Spinal cord (tissue), 10 donors: ENCODE measurements around the gene SST. TPM values are rescaled to one million over a fixed set of nuclear protein-coding genes. Genes with fewer than 3 reads are reported as not detected.

Experiments
- DNase-seq, 6 donors: peaks; one replicate each; pipeline versions ENCODE4 v3.0.0 to v3.0.0-alpha.2; 2013 to 2015; ENCODE audit warnings: low spot score in 6 of 6, low read depth in 4 of 6
- H3K27ac ChIP-seq: one replicate; pipeline ENCODE4 v1.5.1; 2013; ENCODE audit warnings: low read depth, low read length, control low read depth
- H3K27me3 ChIP-seq: one replicate; pipeline ENCODE4 v1.6.1; 2013; ENCODE audit warnings: low read length; ENCODE audit not compliant: control insufficient read depth, insufficient read depth
- H3K36me3 ChIP-seq: one replicate; pipeline ENCODE4 v1.6.1; 2013; ENCODE audit warnings: low read length; ENCODE audit not compliant: control insufficient read depth, insufficient read depth
- H3K4me1 ChIP-seq: one replicate; pipeline ENCODE4 v1.6.1; 2013; ENCODE audit warnings: low read length; ENCODE audit not compliant: control insufficient read depth, insufficient read depth
- H3K4me3 ChIP-seq: one replicate; pipeline ENCODE4 v1.5.1; 2013; ENCODE audit warnings: low read depth, low read length, control low read depth
- H3K9me3 ChIP-seq: one replicate; pipeline ENCODE4 v1.6.1; 2013; ENCODE audit warnings: low read length; ENCODE audit not compliant: control insufficient read depth, insufficient read depth
- WGBS: methylation state at CpG from one replicate; pipeline ENCODE4 v1.1.5; 2013; ENCODE audit warnings: missing lambda C conversion rate; ENCODE audit not compliant: insufficient coverage; 5-methylcytosine and 5-hydroxymethylcytosine counted together
- long read RNA-seq, 4 donors: transcript quantifications; one replicate each; lab custom pipeline, GENCODE V29; 2026
- polyA plus RNA-seq, 2 donors: library from polyadenylated mRNA; unstranded; fragments of 120-200 nt; gene quantifications; one replicate each; pipeline ENCODE4 v1.2.1, GENCODE V29; 2013; ENCODE audit not compliant: insufficient read length in 2 of 2
- total RNA-seq, 2 donors: library from RNA; depleted of rRNA in 1 of 2; stranded (reverse); fragments of 120-200 nt in 1 of 2; fragments of >200 nt in 1 of 2; gene quantifications; one replicate each; pipeline versions ENCODE4 v1.2.3 to v1.2.4, GENCODE V29; 2013 to 2014
- donor health status: healthy.

SST gene
- 10 to 100 TPM; 29.2 to 53.5 TPM for total RNA-seq
- 100 to 1,000 TPM; 306 to 317 TPM for polyA plus RNA-seq
- long read RNA-seq, donor 1, transcript SST-201 (2 exons, 618 nt) = major isoform, 135 of 173 reads
- long read RNA-seq, donor 1, partial matches to known transcripts = 38 of 173 reads
- long read RNA-seq, donor 1, other reads (novel, unspliced or antisense) = 0 of 173 reads
- long read RNA-seq, donor 2, transcript SST-201 (2 exons, 618 nt) = major isoform, 27 of 27 reads
- long read RNA-seq, donor 2, partial matches to known transcripts = 0 of 27 reads
- long read RNA-seq, donor 2, other reads (novel, unspliced or antisense) = 0 of 27 reads
- long read RNA-seq, donor 3, transcript SST-201 (2 exons, 618 nt) = major isoform, 67 of 67 reads
- long read RNA-seq, donor 3, partial matches to known transcripts = 0 of 67 reads
- long read RNA-seq, donor 3, other reads (novel, unspliced or antisense) = 0 of 67 reads
- long read RNA-seq, donor 4 = 0 reads

- Histone ChIP-seq H3K27ac (no peak within 1 kb of the TSS), H3K4me1 (peaks cover 8% of the 10 kb centered on the region), H3K9me3 (no peaks in the 10 kb centered on the region), H3K36me3 (no peaks in the 10 kb centered on the region), H3K4me3 (peak within 1 kb of the TSS; percentile 16), H3K27me3 (peaks cover 18% of the 10 kb centered on the region)
- 2% methylated on average over 42 of the region's 46 CpGs for WGBS
- peak in 4 of 6 donors; percentile 22 to 88 (median 50) for DNase-seq
Measured at GRCh38 chr3:187669675-187670504, at the start of gene SST. SST (minus strand) TSS chr3:187670394; CDS start chr3:187670291, 103 bp downstream.

- Histone ChIP-seq H3K36me3 (peaks cover 19% of the 10 kb centered on the region), H3K27ac (peak overlapping the region; percentile 38), H3K4me1 (peaks cover 12% of the 10 kb centered on the region), H3K4me3 (no peak overlapping the region), H3K9me3 (no peaks in the 10 kb centered on the region), H3K27me3 (peaks cover 3% of the 10 kb centered on the region)
- WGBS = 37% methylated on average over 5 of the region's 6 CpGs
- DNase-seq = peak in 3 of 6 donors; percentile 56 to 88 (median 87)
Measured at GRCh38 chr3:187719628-187720336, 49.6 kb upstream of the SST start.

- peaks cover 12% of the 10 kb centered on the region for H3K4me1 ChIP-seq
- DNase-seq = no peak
- H3K27me3 ChIP-seq = peaks cover 3% of the 10 kb centered on the region
- peaks cover 16% of the 10 kb centered on the region for H3K36me3 ChIP-seq
- H3K9me3 ChIP-seq = no peaks in the 10 kb centered on the region
- no peak overlapping the region for H3K4me3 ChIP-seq
- H3K27ac ChIP-seq = no peak overlapping the region
- WGBS = 91% methylated on average over 4 of the region's 5 CpGs
Measured at GRCh38 chr3:187718802-187719201, 48.6 kb upstream of the SST start.

- peaks cover 12% of the 10 kb centered on the region for H3K4me1 ChIP-seq
- H3K27ac ChIP-seq = no peak overlapping the region
- no peak for DNase-seq
- H3K36me3 ChIP-seq = peaks cover 14% of the 10 kb centered on the region
- H3K4me3 ChIP-seq = no peak overlapping the region
- H3K9me3 ChIP-seq = no peaks in the 10 kb centered on the region
- H3K27me3 ChIP-seq = peaks cover 3% of the 10 kb centered on the region
- 80% methylated on average over 1 of the region's 1 CpG for WGBS
Measured at GRCh38 chr3:187717572-187717971, 47.4 kb upstream of the SST start.

- no CpG with 5 or more reads among the region's 4 CpGs for WGBS
Measured at GRCh38 chr3:187714404-187714979, 44.3 kb upstream of the SST start.

GRCh38 chr3:187713504-187713903, 43.3 kb upstream of the SST start:
- H3K4me1 ChIP-seq = no peaks in the 10 kb centered on the region
- no peaks in the 10 kb centered on the region for H3K9me3 ChIP-seq
- H3K4me3 ChIP-seq = no peak overlapping the region
- H3K36me3 ChIP-seq = no peaks in the 10 kb centered on the region
- no peak for DNase-seq
- H3K27me3 ChIP-seq = peaks cover 3% of the 10 kb centered on the region
- no CpG with 5 or more reads among the region's 2 CpGs for WGBS
- no peak overlapping the region for H3K27ac ChIP-seq

More at GRCh38 chr3:187714404-187714979, 44.3 kb upstream of the SST start:
- Histone ChIP-seq H3K9me3 (no peaks in the 10 kb centered on the region), H3K27ac (no peak overlapping the region), H3K4me3 (no peak overlapping the region), H3K27me3 (peaks cover 3% of the 10 kb centered on the region), H3K4me1 (peaks cover 5% of the 10 kb centered on the region), H3K36me3 (no peaks in the 10 kb centered on the region)
- DNase-seq = peak; percentile 63 to 96 (median 77)

- no peaks in the 10 kb centered on the region for H3K27me3 ChIP-seq
- no peak overlapping the region for H3K27ac ChIP-seq
- no peaks in the 10 kb centered on the region for H3K9me3 ChIP-seq
- WGBS = 87% methylated on average over 3 of the region's 4 CpGs
- no peaks in the 10 kb centered on the region for H3K36me3 ChIP-seq
- H3K4me1 ChIP-seq = no peaks in the 10 kb centered on the region
- H3K4me3 ChIP-seq = no peak overlapping the region
- no peak for DNase-seq
Measured at GRCh38 chr3:187709155-187709554, 39.0 kb upstream of the SST start.

GRCh38 chr3:187708696-187709095, 38.5 kb upstream of the SST start:
- Histone ChIP-seq H3K36me3 (no peaks in the 10 kb centered on the region), H3K4me3 (no peak overlapping the region), H3K27me3 (no peaks in the 10 kb centered on the region), H3K27ac (no peak overlapping the region), H3K4me1 (no peaks in the 10 kb centered on the region), H3K9me3 (no peaks in the 10 kb centered on the region)
- no peak for DNase-seq

GRCh38 chr3:187706971-187707370, 36.8 kb upstream of the SST start:
- 48% methylated on average over 2 of the region's 2 CpGs for WGBS
- H3K36me3 ChIP-seq = no peaks in the 10 kb centered on the region
- H3K27ac ChIP-seq = no peak overlapping the region
- H3K9me3 ChIP-seq = no peaks in the 10 kb centered on the region
- peak in 1 of 6 donors; percentile 10 for DNase-seq
- H3K4me1 ChIP-seq = peaks cover 3% of the 10 kb centered on the region
- no peaks in the 10 kb centered on the region for H3K27me3 ChIP-seq
- no peak overlapping the region for H3K4me3 ChIP-seq
